HepG2 (cell line): ENCODE results near the gene SMPD3. TPM values are rescaled to one million over a fixed set of nuclear protein-coding genes. Genes with fewer than 3 reads are reported as not detected.

Source experiments
- ATAC-seq: fragments of 200-7000 bp; cut with Tn5 transposase; 3 replicates; pipeline ENCODE4 v1.9.1; 2020; ENCODE audit warnings: mild to moderate bottlenecking, moderate library complexity
- BruUV-seq: library from RNA; stranded (reverse); fragments of 400-500 nt; replicated peaks from 2 replicates; lab custom pipeline; 2021; lab: Mats Ljungman, UMichigan
- CTCF ChIA-PET: fragments of 300-600 bp; formaldehyde crosslinking; extraction: SDS; loops from one replicate; lab custom pipeline; 2021; ENCODE audit warnings: low total read pairs, inconsistent platforms, low intra/inter-chr PET ratio; lab: Yijun Ruan, JAX
- POLR2A ChIA-PET: fragments of 350-600 bp; sonication (Branson Sonifier 250); formaldehyde crosslinking; loops from one replicate; lab custom pipeline; 2020; ENCODE audit warnings: antibody characterized with exemption, inconsistent platforms; lab: Yijun Ruan, JAX
- DNase-seq: peaks from one replicate; pipeline ENCODE4 v3.0.0-alpha.2; 2015; ENCODE audit warnings: low spot score
- FAIRE-seq: peaks from 3 replicates; lab custom pipeline; 2011; peaks lifted over from hg19 to GRCh38; lab: Jason Lieb, UNC
- H2AFZ ChIP-seq: one replicate; pipeline ENCODE4 v1.6.1; 2011; ENCODE audit warnings: low read length, inconsistent platforms
- H3K27ac ChIP-seq: fragments of 300-600 bp; 3 replicates; pipeline ENCODE4 v1.8.0; 2011; ENCODE audit warnings: mixed run types, mild to moderate bottlenecking, mixed read lengths, low read length, inconsistent platforms; ENCODE audit not compliant: insufficient read depth; ENCODE audit errors: extremely low read length
- H3K27me3 ChIP-seq, 2 experiments: fragments of 200-600 bp in 1 of 2; 2 replicates in 1 of 2; 3 replicates in 1 of 2; pipeline versions ENCODE4 v1.6.0 to v1.8.0; 2011; ENCODE audit warnings: low read length in 2 of 2, mild to moderate bottlenecking in 2 of 2, moderate library complexity in 2 of 2, inconsistent platforms in 1 of 2; ENCODE audit not compliant: insufficient read depth in 2 of 2, control insufficient read depth in 1 of 2
- H3K36me3 ChIP-seq, 2 experiments: fragments of 200-600 bp in 1 of 2; replicated peaks in 1 of 2; 2 replicates in 1 of 2; 3 replicates in 1 of 2; pipeline versions ENCODE4 v1.5.1 to v1.8.0; 2011; ENCODE audit warnings: low read length in 2 of 2, inconsistent platforms in 1 of 2; ENCODE audit not compliant: insufficient read depth in 2 of 2, control insufficient read depth in 1 of 2
- H3K4me1 ChIP-seq: 2 replicates; pipeline ENCODE4 v1.5.1; 2012; ENCODE audit warnings: low read length, inconsistent platforms; ENCODE audit not compliant: insufficient read depth
- H3K4me2 ChIP-seq: 2 replicates; pipeline ENCODE4 v1.6.0; 2011; ENCODE audit warnings: low read depth, low read length, inconsistent platforms
- H3K4me3 ChIP-seq, 3 experiments: fragments of 200-600 bp in 1 of 3; sonication (generic), shearing (Covaris generic) in 1 of 3; replicated peaks in 1 of 3; 2 replicates each; pipeline ENCODE4 v1.5.1; 2011 to 2016; ENCODE audit warnings: low read length in 3 of 3, inconsistent platforms in 2 of 3, low read depth in 2 of 3, mild to moderate bottlenecking in 2 of 3, control low read depth in 1 of 3, mixed read lengths in 1 of 3; ENCODE audit not compliant: insufficient read depth in 1 of 3
- H3K79me2 ChIP-seq: one replicate; pipeline ENCODE4 v1.6.1; 2011; ENCODE audit warnings: low read length, inconsistent platforms; ENCODE audit not compliant: insufficient read depth
- H3K9ac ChIP-seq: 2 replicates; pipeline ENCODE4 v1.6.0; 2011; ENCODE audit warnings: mild to moderate bottlenecking, low read depth, low read length, inconsistent platforms; ENCODE audit not compliant: insufficient read depth
- H3K9me3 ChIP-seq: 2 replicates; pipeline ENCODE4 v1.5.1; 2012; ENCODE audit warnings: mild to moderate bottlenecking, low read length
- H4K20me1 ChIP-seq: 2 replicates; pipeline ENCODE4 v1.6.0; 2011; ENCODE audit warnings: inconsistent platforms, mild to moderate bottlenecking, low read length, moderate library complexity; ENCODE audit not compliant: insufficient read depth
- ADNP ChIP-seq: sonication (generic); formaldehyde crosslinking; IDR thresholded peaks from 2 replicates; pipeline ENCODE4 v1.4.0; 2020; ENCODE audit warnings: missing genetic modification reagents
- ASH2L ChIP-seq: fragments of 300-600, 200-600 bp; sonication (generic); IDR thresholded peaks from 2 replicates; pipeline ENCODE4 v1.7.0; 2017; ENCODE audit warnings: low read depth, mild to moderate bottlenecking, moderate library complexity, mixed read lengths, low read length; ENCODE audit not compliant: insufficient read length
- CBFB ChIP-seq: sonication (generic); formaldehyde crosslinking; IDR thresholded peaks from 2 replicates; pipeline ENCODE4 v1.4.0; 2020; ENCODE audit warnings: missing genetic modification reagents
- CENPT ChIP-seq: sonication (generic); formaldehyde crosslinking; IDR thresholded peaks from 2 replicates; pipeline ENCODE4 v1.8.0; 2022; ENCODE audit warnings: low read depth, mild to moderate bottlenecking, moderate library complexity, missing genetic modification reagents
- DMAP1 ChIP-seq: IDR thresholded peaks from 2 replicates; pipeline ENCODE4 v1.6.1; 2016
- KMT2A ChIP-seq: sonication (generic); formaldehyde crosslinking; IDR thresholded peaks from 2 replicates; pipeline ENCODE4 v1.4.0; 2020; ENCODE audit warnings: missing genetic modification reagents
- NAIF1 ChIP-seq: sonication (generic); formaldehyde crosslinking; IDR thresholded peaks from 2 replicates; pipeline ENCODE4 v1.5.0; 2020; ENCODE audit warnings: mild to moderate bottlenecking, missing genetic modification reagents, borderline replicate concordance
- POLR2AphosphoS5 ChIP-seq: IDR thresholded peaks from 2 replicates; pipeline ENCODE4 v1.6.1; 2012; ENCODE audit warnings: low read depth, low read length
- SMARCE1 ChIP-seq: fragments of 450-650 bp; IDR thresholded peaks from 2 replicates; pipeline ENCODE4 v1.6.1; 2017; ENCODE audit warnings: borderline replicate concordance
- TBX3 ChIP-seq: fragments of 450-650 bp; IDR thresholded peaks from 2 replicates; pipeline ENCODE4 v1.6.1; 2017; ENCODE audit warnings: antibody characterized with exemption, mild to moderate bottlenecking, inconsistent platforms, borderline replicate concordance
- XBP1 ChIP-seq: sonication (generic); formaldehyde crosslinking; IDR thresholded peaks from 2 replicates; pipeline ENCODE4 v1.5.0; 2020; ENCODE audit warnings: missing genetic modification reagents
- YY1 ChIP-seq: IDR thresholded peaks from 2 replicates; pipeline ENCODE4 v1.6.1; 2011; ENCODE audit warnings: low read length, low read depth, moderate library complexity, mild to moderate bottlenecking; ENCODE audit not compliant: insufficient read depth, insufficient replicate concordance
- ZNF205 ChIP-seq: IDR thresholded peaks from 2 replicates; pipeline ENCODE4 v1.6.1; 2018; ENCODE audit warnings: missing biosample characterization, missing genetic modification reagents
- ZNF432 ChIP-seq: sonication (generic); formaldehyde crosslinking; IDR thresholded peaks from 2 replicates; pipeline ENCODE4 v1.5.0; 2020; ENCODE audit warnings: missing genetic modification reagents, mild to moderate bottlenecking, borderline replicate concordance
- ZNF672 ChIP-seq: sonication (generic); formaldehyde crosslinking; IDR thresholded peaks from 2 replicates; pipeline ENCODE4 v1.8.1; 2022; ENCODE audit warnings: missing genetic modification reagents
- ZNF772 ChIP-seq: sonication (generic); formaldehyde crosslinking; IDR thresholded peaks from 2 replicates; pipeline ENCODE4 v1.5.0; 2020; ENCODE audit warnings: mild to moderate bottlenecking, missing genetic modification reagents
- ZNF841 ChIP-seq: sonication (generic); formaldehyde crosslinking; IDR thresholded peaks from 2 replicates; pipeline ENCODE4 v1.8.1; 2023; ENCODE audit warnings: missing genetic modification reagents, borderline replicate concordance
- WGBS: methylation state at CpG from one replicate; pipeline ENCODE4 v1.1.6; 2017; ENCODE audit warnings: low lambda C conversion rate; 5-methylcytosine and 5-hydroxymethylcytosine counted together
- in situ Hi-C: cut with HindIII; loops from 2 replicates; pipeline ENCODE4 v1.10.0; 2017; ENCODE audit warnings: low pct_unique_long_range_greater_than_20kb; ENCODE audit not compliant: extremely low pct_ligation_motif_present
- intact Hi-C: fragments of 100-400 bp; cut with micrococcal nuclease; formaldehyde crosslinking; loops from one replicate; pipeline ENCODE4 v1.10.0; 2022; ENCODE audit not compliant: unreplicated experiment
- polyA plus RNA-seq, 8 experiments: library from polyadenylated mRNA; depleted of rRNA in 3 of 8; stranded (reverse) in 7 of 8; unstranded in 1 of 8; fragments of >200 nt; fragmentation: Illumina TruSeq in 4 of 8; extraction: Trizol in 4 of 8; gene quantifications; 2 replicates each; pipeline versions ENCODE4 v1.2.1 to v1.2.3, GENCODE V29; 2011 to 2016; ENCODE audit warnings: low read depth in 4 of 8, missing spikeins in 1 of 8, mixed read lengths in 1 of 8; ENCODE audit not compliant: insufficient read depth in 1 of 8
- total RNA-seq, 5 experiments: library from RNA; depleted of rRNA; stranded (reverse); fragments of >200 nt; fragmentation: Illumina TruSeq; extraction: Trizol; gene quantifications; 2 replicates each; pipeline ENCODE4 v1.2.3, GENCODE V29; 2016; ENCODE audit warnings: low read depth in 1 of 5
- TF ChIP-seq, protein P1 (sequence below): sonication (generic); formaldehyde crosslinking; conservative IDR thresholded peaks from 2 replicates; pipeline ENCODE4 v1.8.0; 2022; ENCODE audit warnings: low read depth, missing genetic modification reagents
- TF ChIP-seq, protein P2 (sequence below): sonication (generic); formaldehyde crosslinking; IDR thresholded peaks from 2 replicates; pipeline ENCODE4 v1.4.0; 2020; ENCODE audit warnings: missing genetic modification reagents
- TF ChIP-seq, protein P3 (sequence below): sonication (generic); formaldehyde crosslinking; IDR thresholded peaks from 2 replicates; pipeline ENCODE4 v1.9.0; 2021; ENCODE audit warnings: missing genetic modification reagents, borderline replicate concordance

Gene SMPD3
- total and polyA plus RNA-seq, 2 of the 13 experiments (the other 11 are each of a cell fraction or from before 2014, with no cell fraction given), result 0.07 to 0.32 TPM

DNA sequence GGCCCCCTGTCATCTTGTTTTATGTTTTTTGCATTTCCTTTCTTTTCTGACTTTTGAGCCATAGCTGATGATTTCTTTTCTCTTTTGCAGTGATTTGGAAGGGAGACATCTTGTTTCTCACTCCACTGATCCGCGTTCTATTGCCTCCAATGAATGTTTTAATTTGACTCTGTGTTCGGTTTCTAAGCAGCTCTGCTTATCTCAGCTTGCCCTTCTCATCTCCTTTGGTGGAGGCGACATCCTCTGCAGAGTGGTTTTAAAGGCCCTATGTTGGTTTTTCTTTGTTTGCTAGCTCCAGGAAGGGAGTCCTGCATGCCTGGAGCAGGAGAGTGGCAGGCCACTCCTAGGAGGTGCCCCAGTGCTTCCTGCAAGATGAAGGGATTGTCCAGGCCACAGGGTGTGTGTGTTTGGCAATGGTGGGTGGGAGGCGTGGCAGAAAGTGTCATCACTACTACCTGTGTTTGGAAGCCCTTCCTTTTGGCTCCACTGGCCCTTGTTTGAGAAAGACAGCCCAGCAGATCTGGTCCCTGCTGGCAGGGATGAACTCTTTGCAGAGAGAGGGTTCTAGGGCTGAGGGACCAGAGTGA, 13.6 kb downstream of the SMPD3 start (continued):
- TF ChIP-seq ZNF432 (no peak), ZNF772 (CRISPR knock-in tag) (no peak), DMAP1 (CRISPR knock-in tag) (no peak), CBFB (CRISPR knock-in tag) (no peak), TBX3 (no peak), ZNF841 (CRISPR knock-in tag) (no peak), XBP1 (CRISPR knock-in tag) (no peak), ASH2L (no peak), ZNF672 (CRISPR knock-in tag) (no peak)
- TF ChIP-seq, protein P1, sequence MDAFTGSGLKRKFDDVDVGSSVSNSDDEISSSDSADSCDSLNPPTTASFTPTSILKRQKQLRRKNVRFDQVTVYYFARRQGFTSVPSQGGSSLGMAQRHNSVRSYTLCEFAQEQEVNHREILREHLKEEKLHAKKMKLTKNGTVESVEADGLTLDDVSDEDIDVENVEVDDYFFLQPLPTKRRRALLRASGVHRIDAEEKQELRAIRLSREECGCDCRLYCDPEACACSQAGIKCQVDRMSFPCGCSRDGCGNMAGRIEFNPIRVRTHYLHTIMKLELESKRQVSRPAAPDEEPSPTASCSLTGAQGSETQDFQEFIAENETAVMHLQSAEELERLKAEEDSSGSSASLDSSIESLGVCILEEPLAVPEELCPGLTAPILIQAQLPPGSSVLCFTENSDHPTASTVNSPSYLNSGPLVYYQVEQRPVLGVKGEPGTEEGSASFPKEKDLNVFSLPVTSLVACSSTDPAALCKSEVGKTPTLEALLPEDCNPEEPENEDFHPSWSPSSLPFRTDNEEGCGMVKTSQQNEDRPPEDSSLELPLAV (CRISPR knock-in tag), result no peak

DNA sequence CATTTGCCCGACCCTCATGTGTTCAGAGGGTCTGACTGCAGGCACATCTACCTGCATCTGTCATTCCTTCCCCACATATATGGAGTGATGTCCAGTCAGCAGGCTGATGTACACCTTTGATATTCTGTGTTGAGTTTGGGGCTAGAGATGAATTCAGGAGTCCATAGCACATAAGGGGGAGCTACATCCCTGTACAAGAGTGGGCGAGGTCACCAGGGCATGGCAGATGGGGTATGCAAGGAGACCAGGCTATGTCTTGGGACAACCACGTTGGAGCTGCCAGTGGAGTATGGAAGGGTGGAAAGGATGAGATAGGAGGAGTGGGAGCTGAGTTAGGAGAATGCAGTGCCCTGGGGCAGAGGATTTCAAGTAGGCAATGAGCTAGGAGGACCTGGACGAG, 15.0 kb downstream of the SMPD3 start:
- H3K4me2 ChIP-seq, result no peak overlapping the region
- no peak overlapping the region for H3K4me3 ChIP-seq
- no peaks in the 10 kb centered on the region for H4K20me1 ChIP-seq
- in situ Hi-C loops, result no loop called here
- intact Hi-C loops, result no loop called here
- H3K27ac ChIP-seq, result no peak overlapping the region
- no peak for ATAC-seq
- no peak for DNase-seq
- H3K9ac ChIP-seq, result no peak overlapping the region
- WGBS, result 11% methylated on average over 4 of the region's 4 CpGs
- ChIA-PET CTCF (no interaction called here), POLR2A (no interaction called here)
- no peaks in the 10 kb centered on the region for H3K79me2 ChIP-seq
- no peak overlapping the region for H2AFZ ChIP-seq
- no peak for FAIRE-seq
- BruUV-seq, result no TSS peak
- H3K9me3 ChIP-seq, result peaks cover 4% of the 10 kb centered on the region; the same call in 1 of the 2 replicates
- H3K4me1 ChIP-seq, result no peaks in the 10 kb centered on the region
- 0 out of 5 replicates have a peak, but pooled peaks cover under 1 to 2% of the 10 kb centered on the region in 2 experiments for H3K27me3 ChIP-seq
- H3K36me3 ChIP-seq, result no peaks in the 10 kb centered on the region
- TF ChIP-seq POLR2AphosphoS5 (no peak), CENPT (CRISPR knock-in tag) (no peak), YY1 (no peak), ADNP (no peak), KMT2A (CRISPR knock-in tag) (no peak), SMARCE1 (no peak), NAIF1 (CRISPR knock-in tag) (no peak), ZNF205 (CRISPR knock-in tag) (no peak)
- TF ChIP-seq, protein P2, sequence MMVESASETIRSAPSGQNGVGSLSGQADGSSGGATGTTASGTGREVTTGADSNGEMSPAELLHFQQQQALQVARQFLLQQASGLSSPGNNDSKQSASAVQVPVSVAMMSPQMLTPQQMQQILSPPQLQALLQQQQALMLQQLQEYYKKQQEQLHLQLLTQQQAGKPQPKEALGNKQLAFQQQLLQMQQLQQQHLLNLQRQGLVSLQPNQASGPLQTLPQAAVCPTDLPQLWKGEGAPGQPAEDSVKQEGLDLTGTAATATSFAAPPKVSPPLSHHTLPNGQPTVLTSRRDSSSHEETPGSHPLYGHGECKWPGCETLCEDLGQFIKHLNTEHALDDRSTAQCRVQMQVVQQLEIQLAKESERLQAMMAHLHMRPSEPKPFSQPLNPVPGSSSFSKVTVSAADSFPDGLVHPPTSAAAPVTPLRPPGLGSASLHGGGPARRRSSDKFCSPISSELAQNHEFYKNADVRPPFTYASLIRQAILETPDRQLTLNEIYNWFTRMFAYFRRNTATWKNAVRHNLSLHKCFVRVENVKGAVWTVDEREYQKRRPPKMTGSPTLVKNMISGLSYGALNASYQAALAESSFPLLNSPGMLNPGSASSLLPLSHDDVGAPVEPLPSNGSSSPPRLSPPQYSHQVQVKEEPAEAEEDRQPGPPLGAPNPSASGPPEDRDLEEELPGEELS (CRISPR knock-in tag), result no peak
- TF ChIP-seq, protein P3, sequence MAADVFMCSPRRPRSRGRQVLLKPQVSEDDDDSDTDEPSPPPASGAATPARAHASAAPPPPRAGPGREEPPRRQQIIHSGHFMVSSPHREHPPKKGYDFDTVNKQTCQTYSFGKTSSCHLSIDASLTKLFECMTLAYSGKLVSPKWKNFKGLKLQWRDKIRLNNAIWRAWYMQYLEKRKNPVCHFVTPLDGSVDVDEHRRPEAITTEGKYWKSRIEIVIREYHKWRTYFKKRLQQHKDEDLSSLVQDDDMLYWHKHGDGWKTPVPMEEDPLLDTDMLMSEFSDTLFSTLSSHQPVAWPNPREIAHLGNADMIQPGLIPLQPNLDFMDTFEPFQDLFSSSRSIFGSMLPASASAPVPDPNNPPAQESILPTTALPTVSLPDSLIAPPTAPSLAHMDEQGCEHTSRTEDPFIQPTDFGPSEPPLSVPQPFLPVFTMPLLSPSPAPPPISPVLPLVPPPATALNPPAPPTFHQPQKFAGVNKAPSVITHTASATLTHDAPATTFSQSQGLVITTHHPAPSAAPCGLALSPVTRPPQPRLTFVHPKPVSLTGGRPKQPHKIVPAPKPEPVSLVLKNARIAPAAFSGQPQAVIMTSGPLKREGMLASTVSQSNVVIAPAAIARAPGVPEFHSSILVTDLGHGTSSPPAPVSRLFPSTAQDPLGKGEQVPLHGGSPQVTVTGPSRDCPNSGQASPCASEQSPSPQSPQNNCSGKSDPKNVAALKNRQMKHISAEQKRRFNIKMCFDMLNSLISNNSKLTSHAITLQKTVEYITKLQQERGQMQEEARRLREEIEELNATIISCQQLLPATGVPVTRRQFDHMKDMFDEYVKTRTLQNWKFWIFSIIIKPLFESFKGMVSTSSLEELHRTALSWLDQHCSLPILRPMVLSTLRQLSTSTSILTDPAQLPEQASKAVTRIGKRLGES (CRISPR knock-in tag), result no peak
